Panc1 (cell line): Measurements from ENCODE around the gene EPHB1.

ENCODE experiments used
- POLR2AphosphoS5 ChIP-seq: IDR thresholded peaks from 2 replicates; pipeline ENCODE4 v1.6.1; 2012; ENCODE audit warnings: mild to moderate bottlenecking, low read depth, low read length, moderate library complexity
- SIN3A ChIP-seq: IDR thresholded peaks from 2 replicates; pipeline ENCODE4 v1.6.1; 2012; ENCODE audit warnings: low read depth, mild to moderate bottlenecking, low read length, moderate library complexity, borderline replicate concordance; ENCODE audit not compliant: insufficient read depth
- TCF7L2 ChIP-seq: IDR thresholded peaks from 2 replicates; pipeline ENCODE4 v1.6.1; 2011; ENCODE audit warnings: mild to moderate bottlenecking, low read depth, low read length, inconsistent platforms
- TF ChIP-seq, protein P1 (sequence below): fragments of 450-650 bp; IDR thresholded peaks from 2 replicates; pipeline ENCODE4 v1.5.1; 2017; ENCODE audit warnings: mild to moderate bottlenecking

DNA sequence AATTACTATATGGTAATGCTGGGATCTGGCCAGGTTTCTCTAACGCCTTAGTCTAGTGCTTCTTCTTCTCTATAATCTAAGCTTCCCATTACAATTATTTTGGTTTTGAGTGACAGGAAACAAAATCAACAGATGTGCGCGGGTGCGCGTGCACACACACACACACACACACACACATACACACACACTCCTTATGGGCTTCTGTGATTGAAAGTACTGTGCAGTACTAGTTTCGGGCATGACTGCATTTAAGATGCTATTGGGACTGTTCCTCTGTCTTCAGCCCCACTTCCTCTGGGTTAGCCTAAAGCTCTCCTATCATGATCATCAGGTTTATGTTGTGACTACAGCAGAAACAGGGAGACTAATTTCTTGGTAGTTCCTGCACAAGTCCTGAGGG, 32.2 kb downstream of the EPHB1 start:
- TF ChIP-seq, protein P1, sequence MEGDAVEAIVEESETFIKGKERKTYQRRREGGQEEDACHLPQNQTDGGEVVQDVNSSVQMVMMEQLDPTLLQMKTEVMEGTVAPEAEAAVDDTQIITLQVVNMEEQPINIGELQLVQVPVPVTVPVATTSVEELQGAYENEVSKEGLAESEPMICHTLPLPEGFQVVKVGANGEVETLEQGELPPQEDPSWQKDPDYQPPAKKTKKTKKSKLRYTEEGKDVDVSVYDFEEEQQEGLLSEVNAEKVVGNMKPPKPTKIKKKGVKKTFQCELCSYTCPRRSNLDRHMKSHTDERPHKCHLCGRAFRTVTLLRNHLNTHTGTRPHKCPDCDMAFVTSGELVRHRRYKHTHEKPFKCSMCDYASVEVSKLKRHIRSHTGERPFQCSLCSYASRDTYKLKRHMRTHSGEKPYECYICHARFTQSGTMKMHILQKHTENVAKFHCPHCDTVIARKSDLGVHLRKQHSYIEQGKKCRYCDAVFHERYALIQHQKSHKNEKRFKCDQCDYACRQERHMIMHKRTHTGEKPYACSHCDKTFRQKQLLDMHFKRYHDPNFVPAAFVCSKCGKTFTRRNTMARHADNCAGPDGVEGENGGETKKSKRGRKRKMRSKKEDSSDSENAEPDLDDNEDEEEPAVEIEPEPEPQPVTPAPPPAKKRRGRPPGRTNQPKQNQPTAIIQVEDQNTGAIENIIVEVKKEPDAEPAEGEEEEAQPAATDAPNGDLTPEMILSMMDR: no peak
- TF ChIP-seq SIN3A: no peak
- no peak for TF ChIP-seq POLR2AphosphoS5
- no peak for TF ChIP-seq TCF7L2
